ENCODE data around the gene FAM161A.
"Not testable (repeated sequence)": the region's sequence is repeated elsewhere in the genome, so short reads cannot be mapped to it uniquely, and the experiment has no call there.

DNA sequence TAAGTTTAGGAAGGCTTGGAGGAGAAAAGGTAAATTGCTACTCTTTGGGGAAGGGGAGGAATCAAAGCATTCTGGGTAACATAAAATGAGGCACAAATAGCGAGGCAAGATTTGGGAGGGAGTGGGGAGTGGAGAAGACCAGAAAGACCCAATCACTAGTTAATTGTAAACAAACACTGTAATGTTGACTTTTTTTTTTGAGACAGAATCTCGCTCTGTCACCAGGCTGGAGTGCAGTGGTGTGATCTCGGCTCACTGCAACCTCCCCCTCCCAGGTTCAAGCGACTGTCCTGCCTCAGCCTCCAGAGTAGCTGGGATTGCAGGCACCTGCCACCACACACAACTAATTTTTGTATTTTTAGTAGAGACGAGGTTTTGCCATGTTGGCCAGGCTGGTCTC lies 45.2 kb downstream of the FAM161A start:
- not testable (repeated sequence) for TF ChIP-seq POLR2A (IDR thresholded peaks at IDR 0.05; ENCODE audit: borderline replicate concordance, extremely low read depth, insufficient read depth, insufficient read length); ZNF274 (IDR thresholded peaks at IDR 0.05; ENCODE audit: low read depth, low read length); CTCF (IDR thresholded peaks at IDR 0.05 in 2 of 3, conservative IDR thresholded peaks at IDR 0.05 in 1 of 3; ENCODE audit: borderline replicate concordance in 1 of 3, insufficient read depth in 1 of 3, low read depth in 2 of 3, low read length in 2 of 3); SP1 (IDR thresholded peaks at IDR 0.05; ENCODE audit: low read depth); YY1 (IDR thresholded peaks at IDR 0.05; ENCODE audit: extremely low read depth, insufficient replicate concordance, low read depth, low read length); POLR2AphosphoS5 (IDR thresholded peaks at IDR 0.05; ENCODE audit: low read depth, low read length)
